Calu3 (cell line): Measurements from ENCODE around the gene SFT2D3. TPM values are rescaled to one million over a fixed set of nuclear protein-coding genes. Genes with fewer than 3 reads are reported as not detected.
A peak's percentile ranks its signal among the peaks of the same experiment; 100 is the strongest.

Experiments used
- BruUV-seq: library from RNA; stranded (reverse); fragments of 400-500 nt; replicated peaks from 2 replicates; lab custom pipeline; 2021; lab: Mats Ljungman, UMichigan
- CTCF ChIA-PET: fragments of 300-600 bp; sonication (Branson Sonifier 250); formaldehyde crosslinking; loops from one replicate; lab custom pipeline; 2022; ENCODE audit warnings: antibody characterized with exemption; lab: Charles Lee
- DNase-seq: peaks from one replicate; pipeline ENCODE4 v3.0.0; 2022
- H3K27ac Mint-ChIP-seq: one replicate; pipeline ENCODE4 v1.8.0; 2022; ENCODE audit warnings: mixed read lengths; ENCODE audit not compliant: unreplicated experiment
- H3K27me3 Mint-ChIP-seq: one replicate; pipeline ENCODE4 v1.8.0; 2022; ENCODE audit warnings: mixed read lengths; ENCODE audit not compliant: unreplicated experiment
- H3K36me3 Mint-ChIP-seq: one replicate; pipeline ENCODE4 v1.8.0; 2022; ENCODE audit warnings: mild to moderate bottlenecking, moderate library complexity, mixed read lengths; ENCODE audit not compliant: insufficient read depth, unreplicated experiment
- H3K4me1 Mint-ChIP-seq: one replicate; pipeline ENCODE4 v1.8.0; 2022; ENCODE audit warnings: mild to moderate bottlenecking, low read depth, mixed read lengths; ENCODE audit not compliant: unreplicated experiment
- H3K4me3 Mint-ChIP-seq: one replicate; pipeline ENCODE4 v1.8.0; 2022; ENCODE audit warnings: mild to moderate bottlenecking, low read depth, moderate library complexity, mixed read lengths; ENCODE audit not compliant: unreplicated experiment
- H3K9me3 Mint-ChIP-seq: one replicate; pipeline ENCODE4 v1.8.0; 2022; ENCODE audit warnings: low read depth, mixed read lengths; ENCODE audit not compliant: unreplicated experiment
- CTCF ChIP-seq: fragments of 200-600 bp; IDR thresholded peaks from one replicate; pipeline ENCODE4 v1.8.0; 2022; ENCODE audit warnings: antibody characterized with exemption; ENCODE audit not compliant: unreplicated experiment
- intact Hi-C: fragments of 100-400 bp; cut with micrococcal nuclease; formaldehyde crosslinking; loops from one replicate; pipeline ENCODE4 v1.10.0; 2022; ENCODE audit not compliant: unreplicated experiment
- total RNA-seq: library from RNA; stranded (reverse); gene quantifications from 2 replicates; pipeline ENCODE4 v1.2.3, GENCODE V29; 2022

The SFT2D3 gene
- total RNA-seq, 1 experiment from 2014 or later = 9.3 TPM

GRCh38 chr2:127662937-127663565, 38.2 kb upstream of the SFT2D3 start:
- Mint-ChIP-seq H3K27ac (no peak overlapping the region), H3K9me3 (no peaks in the 10 kb centered on the region), H3K36me3 (no peaks in the 10 kb centered on the region), H3K4me3 (no peak overlapping the region), H3K4me1 (no peaks in the 10 kb centered on the region), H3K27me3 (peaks cover 77% of the 10 kb centered on the region)
- intact Hi-C loops = no loop called here
- CTCF ChIA-PET = no interaction called here
- TF ChIP-seq CTCF = no peak
- BruUV-seq = no TSS peak
- DNase-seq = no peak

GRCh38 chr2:127663566-127664064, 37.7 kb upstream of the SFT2D3 start:
- Mint-ChIP-seq H3K9me3 (no peaks in the 10 kb centered on the region), H3K4me1 (no peaks in the 10 kb centered on the region), H3K27ac (no peak overlapping the region), H3K4me3 (no peak overlapping the region), H3K36me3 (no peaks in the 10 kb centered on the region), H3K27me3 (peaks cover 72% of the 10 kb centered on the region)
- no peak for TF ChIP-seq CTCF
- intact Hi-C loops = no loop called here
- BruUV-seq = no TSS peak
- no peak for DNase-seq
- CTCF ChIA-PET = interaction anchor here (0.7 kb wide), 1 partner anchor 13 kb away, joined by 8 read pairs; no protein-coding TSS in a partner anchor

- Mint-ChIP-seq H3K4me1 (no peaks in the 10 kb centered on the region), H3K27me3 (peaks cover 77% of the 10 kb centered on the region), H3K36me3 (no peaks in the 10 kb centered on the region), H3K27ac (no peak overlapping the region), H3K4me3 (peak overlapping the region; percentile 43), H3K9me3 (no peaks in the 10 kb centered on the region)
- TF ChIP-seq CTCF = no peak
- no peak for DNase-seq
- intact Hi-C loops = no loop called here
- CTCF ChIA-PET = interaction anchor here (0.7 kb wide), 1 partner anchor 12 kb away, joined by 8 read pairs; no protein-coding TSS in a partner anchor
- no TSS peak for BruUV-seq
These were observed 37.0 kb upstream of the SFT2D3 start for GRCh38 chr2:127664065-127664894.

GRCh38 chr2:127664895-127665225, 36.4 kb upstream of the SFT2D3 start:
- DNase-seq = no peak
- CTCF ChIA-PET = no interaction called here
- no peaks in the 10 kb centered on the region for H3K4me1 Mint-ChIP-seq
- H3K4me3 Mint-ChIP-seq = peak overlapping the region; percentile 43
- no peaks in the 10 kb centered on the region for H3K9me3 Mint-ChIP-seq
- H3K27ac Mint-ChIP-seq = no peak overlapping the region
- peaks cover 82% of the 10 kb centered on the region for H3K27me3 Mint-ChIP-seq
- intact Hi-C loops = no loop called here
- H3K36me3 Mint-ChIP-seq = no peaks in the 10 kb centered on the region
- BruUV-seq = no TSS peak
- TF ChIP-seq CTCF = no peak
